ENCODE results near the gene PCGF2.
"Not testable (repeated sequence)": the region's sequence is repeated elsewhere in the genome, so short reads cannot be mapped to it uniquely, and the experiment has no call there.

Gene PCGF2

DNA sequence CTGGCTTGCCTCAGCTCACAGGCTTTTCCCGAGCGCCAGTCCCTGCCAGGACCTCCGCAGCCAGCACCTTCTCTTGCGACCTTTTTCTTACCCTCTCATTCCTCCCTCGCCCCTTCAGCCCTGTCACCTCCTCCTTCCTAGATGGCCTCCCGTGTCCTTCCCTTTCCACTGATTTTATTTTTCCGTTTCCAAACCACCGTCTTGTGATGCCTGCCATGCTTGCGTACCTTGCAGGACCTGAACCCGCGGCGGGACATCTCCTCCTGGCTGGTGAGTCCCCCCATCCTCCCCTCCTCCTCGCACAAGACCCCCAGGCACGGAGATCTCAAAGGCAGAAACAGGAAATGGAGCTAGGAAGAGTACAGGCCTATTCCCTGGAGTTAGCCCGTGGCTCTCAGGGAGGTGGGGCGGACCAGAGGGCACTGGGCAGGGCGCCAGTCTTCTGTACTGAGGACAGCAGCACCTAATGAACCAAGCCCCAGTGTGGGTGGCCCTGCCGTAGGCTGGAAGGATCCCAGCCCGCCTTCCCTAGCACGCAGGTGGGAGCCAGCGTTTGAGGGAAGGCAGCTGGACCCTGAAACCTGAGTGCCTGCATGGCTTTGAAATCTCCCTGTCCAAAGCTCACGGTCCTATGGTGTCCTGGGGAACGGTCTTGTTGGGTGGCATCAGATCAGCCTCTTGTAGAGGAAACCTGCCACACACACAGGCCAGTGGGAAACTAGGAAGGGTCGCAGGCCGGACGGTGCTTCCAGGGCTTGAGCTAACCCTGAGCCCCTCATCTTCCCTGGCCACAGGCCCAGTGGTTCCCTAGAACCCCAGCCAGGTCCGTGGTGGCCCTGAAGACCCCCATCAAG is 17.4 kb downstream of the PCGF2 start:
- H3K4me3 ChIP-seq (ENCODE audit: low read length): peak overlapping the region; percentile 60
- no peak for DNase-seq (ENCODE audit: low read depth)
- TF ChIP-seq, protein P1, sequence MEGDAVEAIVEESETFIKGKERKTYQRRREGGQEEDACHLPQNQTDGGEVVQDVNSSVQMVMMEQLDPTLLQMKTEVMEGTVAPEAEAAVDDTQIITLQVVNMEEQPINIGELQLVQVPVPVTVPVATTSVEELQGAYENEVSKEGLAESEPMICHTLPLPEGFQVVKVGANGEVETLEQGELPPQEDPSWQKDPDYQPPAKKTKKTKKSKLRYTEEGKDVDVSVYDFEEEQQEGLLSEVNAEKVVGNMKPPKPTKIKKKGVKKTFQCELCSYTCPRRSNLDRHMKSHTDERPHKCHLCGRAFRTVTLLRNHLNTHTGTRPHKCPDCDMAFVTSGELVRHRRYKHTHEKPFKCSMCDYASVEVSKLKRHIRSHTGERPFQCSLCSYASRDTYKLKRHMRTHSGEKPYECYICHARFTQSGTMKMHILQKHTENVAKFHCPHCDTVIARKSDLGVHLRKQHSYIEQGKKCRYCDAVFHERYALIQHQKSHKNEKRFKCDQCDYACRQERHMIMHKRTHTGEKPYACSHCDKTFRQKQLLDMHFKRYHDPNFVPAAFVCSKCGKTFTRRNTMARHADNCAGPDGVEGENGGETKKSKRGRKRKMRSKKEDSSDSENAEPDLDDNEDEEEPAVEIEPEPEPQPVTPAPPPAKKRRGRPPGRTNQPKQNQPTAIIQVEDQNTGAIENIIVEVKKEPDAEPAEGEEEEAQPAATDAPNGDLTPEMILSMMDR (conservative IDR thresholded peaks at IDR 0.05; ENCODE audit: low read depth, low read length): no peak

DNA sequence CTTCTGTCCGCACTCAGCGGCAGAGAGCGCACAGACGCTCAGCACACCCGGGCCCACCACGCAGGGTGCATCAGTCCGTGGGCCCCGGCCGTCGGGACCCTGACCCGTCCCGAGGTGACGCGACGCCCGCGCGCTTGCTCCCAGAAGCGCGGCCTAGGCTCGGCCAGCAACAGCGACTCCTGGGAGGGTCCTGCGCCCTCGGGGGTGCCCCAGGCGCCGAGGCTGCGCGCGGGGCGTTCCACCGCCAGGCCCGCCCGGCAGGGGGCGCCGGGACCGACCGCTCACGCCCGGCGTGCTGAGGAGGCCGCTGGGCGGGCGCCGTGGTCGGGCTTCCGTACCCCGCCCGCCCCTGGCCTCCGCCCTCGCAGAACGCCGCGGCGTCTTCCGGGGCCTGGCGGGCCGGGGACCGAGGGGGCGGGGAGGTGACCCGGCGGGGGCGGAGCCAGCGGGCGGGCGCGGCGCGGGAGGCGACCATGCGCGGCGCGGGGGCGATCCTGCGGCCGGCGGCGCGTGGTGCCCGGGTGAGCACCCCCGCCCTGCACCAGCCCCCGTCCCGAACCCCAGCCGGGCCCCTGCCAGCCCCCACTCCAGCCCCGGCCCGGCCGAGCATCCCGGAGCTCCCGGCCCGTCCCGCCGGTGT is 18.1 kb downstream of the PCGF2 start, which contains the start of gene CISD3:
Gene CISD3 (plus strand): TSS at position 456 of the 640 bp plus-strand sequence. CDS start 18 bp downstream, at position 474.
- peak within 1 kb of the TSS; percentile 60 for H3K4me3 ChIP-seq (ENCODE audit: low read length)
- TF ChIP-seq, protein P1 (conservative IDR thresholded peaks at IDR 0.05; ENCODE audit: low read depth, low read length): peak; percentile 35
- DNase-seq (ENCODE audit: low read depth): no peak

DNA sequence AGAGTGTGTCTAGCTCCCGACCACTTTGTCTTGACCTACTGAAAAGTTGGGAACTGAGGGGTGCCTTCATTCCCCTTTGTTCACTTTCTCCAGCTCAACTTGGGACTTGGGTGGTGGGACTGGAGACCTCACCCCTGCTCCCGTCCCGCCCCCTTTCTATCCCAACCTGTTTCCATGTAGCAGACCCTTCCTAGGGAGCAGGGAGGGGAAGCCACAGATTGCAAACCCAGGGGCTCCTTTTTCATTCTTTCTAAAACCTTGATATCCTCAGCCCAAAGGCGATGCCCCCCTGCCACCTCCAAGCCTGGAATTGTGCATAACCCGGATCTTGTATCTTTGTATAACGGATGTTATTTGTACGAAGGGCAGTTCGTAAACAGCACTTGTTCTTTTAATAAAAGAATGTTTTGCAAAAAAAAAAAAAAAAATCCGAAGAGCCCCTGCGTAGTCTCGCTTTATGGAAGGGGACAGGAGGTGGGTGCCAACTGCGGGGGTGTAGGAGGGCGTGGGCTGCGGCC is 18.7 kb downstream of the PCGF2 start:
- TF ChIP-seq, protein P1 (conservative IDR thresholded peaks at IDR 0.05; ENCODE audit: low read depth, low read length): no peak
- no peak for DNase-seq (ENCODE audit: low read depth)
- H3K4me3 ChIP-seq (ENCODE audit: low read length): peak overlapping the region; percentile 53

DNA sequence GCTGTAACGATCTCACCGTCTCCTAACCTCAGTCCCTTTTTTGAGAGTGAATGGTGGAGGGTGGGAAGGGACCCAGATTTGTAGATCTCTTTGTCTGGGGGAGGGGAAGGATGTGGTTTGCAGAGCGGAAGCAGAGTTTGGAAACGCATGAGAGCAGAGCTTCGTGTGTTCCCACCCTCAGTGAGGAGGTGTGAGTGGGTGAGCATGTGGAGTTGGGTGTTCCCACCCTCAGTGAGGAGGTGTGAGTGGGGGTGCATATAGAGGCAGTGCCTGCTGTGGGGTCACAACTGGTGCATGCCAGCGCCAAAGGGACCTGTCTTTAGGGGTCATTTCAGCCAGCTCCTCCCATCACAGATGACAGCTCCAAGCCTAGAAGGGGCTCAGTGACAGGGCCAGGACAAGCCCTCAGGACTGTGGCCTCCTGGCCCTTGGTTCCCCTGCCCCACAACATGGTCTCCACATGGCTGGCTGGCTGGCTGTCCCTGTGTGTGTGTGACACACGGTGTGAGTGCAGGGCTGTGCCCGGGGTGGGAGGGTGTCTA is 19.8 kb downstream of the PCGF2 start:
- DNase-seq (ENCODE audit: low read depth): no peak
- no peak overlapping the region for H3K4me3 ChIP-seq (ENCODE audit: low read length)
- TF ChIP-seq, protein P1 (conservative IDR thresholded peaks at IDR 0.05; ENCODE audit: low read depth, low read length): no peak

DNA sequence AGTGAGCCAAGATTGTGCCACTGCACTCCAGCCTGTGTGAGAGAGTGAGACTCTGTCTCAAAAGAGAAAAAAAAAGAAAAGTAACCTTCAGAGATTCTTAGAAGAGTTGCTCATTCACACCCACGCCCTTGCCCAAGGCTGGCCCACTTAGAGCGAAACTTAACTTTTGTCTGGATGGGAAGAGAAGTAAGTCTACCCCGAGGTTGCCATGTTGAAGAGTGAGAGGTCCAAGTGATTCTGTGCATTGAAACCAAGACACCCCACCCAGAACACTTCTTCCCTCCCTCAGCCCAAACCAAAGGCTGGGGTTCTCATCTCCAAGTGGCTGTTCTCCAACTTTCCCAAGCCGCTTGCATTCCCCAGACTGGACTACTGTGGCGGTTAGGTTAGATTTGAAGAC is 20.4 kb downstream of the PCGF2 start:
- DNase-seq (ENCODE audit: low read depth): no peak
- no peak overlapping the region for H3K4me3 ChIP-seq (ENCODE audit: low read length)
- TF ChIP-seq, protein P1 (conservative IDR thresholded peaks at IDR 0.05; ENCODE audit: low read depth, low read length): no peak

DNA sequence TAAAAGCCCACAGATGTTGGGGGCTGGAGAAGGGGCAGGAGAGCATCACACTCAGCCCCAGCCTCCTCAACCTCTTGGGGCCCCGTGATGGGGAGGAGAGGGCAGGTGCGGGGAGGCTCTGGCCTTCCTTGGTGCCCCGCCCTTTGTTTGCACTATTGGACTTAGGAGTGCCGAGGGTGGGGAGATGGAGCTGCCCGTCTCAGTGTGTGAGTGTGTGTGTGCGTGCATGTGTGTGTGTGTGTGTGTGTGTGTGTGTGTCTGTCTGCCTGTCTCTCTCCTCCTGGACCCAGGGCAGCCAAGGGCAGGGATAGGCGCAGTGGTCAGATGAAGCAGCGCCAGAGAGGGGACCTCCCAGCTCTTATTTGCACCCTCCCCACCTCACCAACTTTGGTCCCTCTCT is 22.0 kb downstream of the PCGF2 start:
- DNase-seq (ENCODE audit: low read depth): not testable (repeated sequence)

DNA sequence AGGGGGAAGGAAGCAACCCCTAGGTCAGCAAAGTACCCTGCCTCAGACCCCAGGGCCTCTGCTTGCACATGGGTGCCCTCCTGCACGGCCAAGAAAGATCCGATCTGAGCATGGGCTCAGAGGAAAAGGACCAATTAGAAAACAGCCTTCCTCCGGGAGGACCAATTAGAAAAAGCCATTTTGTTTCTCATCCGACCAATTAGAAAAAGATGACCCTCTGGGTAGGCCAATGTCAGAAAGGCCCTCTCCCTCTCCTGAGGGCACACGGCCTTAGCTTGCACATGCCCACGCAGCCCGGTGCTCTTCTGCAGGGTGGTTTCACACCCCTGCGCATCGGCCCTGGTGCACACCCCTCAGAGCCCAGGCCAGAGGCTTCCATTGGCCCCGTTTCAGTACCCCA is 23.1 kb downstream of the PCGF2 start:
- TF ChIP-seq, protein P1 (conservative IDR thresholded peaks at IDR 0.05; ENCODE audit: low read depth, low read length): no peak
- no peak overlapping the region for H3K4me3 ChIP-seq (ENCODE audit: low read length)
- DNase-seq (ENCODE audit: low read depth): no peak

More for the DNA sequence above, 22.0 kb downstream of the PCGF2 start:
- H3K4me3 ChIP-seq (ENCODE audit: low read length): not testable (repeated sequence)
